MM.1S (cell line): ENCODE results near the gene CDH20.

Experiments
- CTCF ChIP-seq: fragments of 300-600 bp; sonication (generic); IDR thresholded peaks from 2 replicates; pipeline ENCODE4 v1.5.1; 2016; ENCODE audit warnings: antibody characterized with exemption, low read length, mixed read lengths
- EZH2 ChIP-seq: fragments of 300-600 bp; sonication (generic); optimal IDR thresholded peaks from 2 replicates; pipeline ENCODE3; 2017; ENCODE audit warnings: low read depth, mild to moderate bottlenecking, antibody characterized with exemption, low read length, mixed read lengths
- EZH2phosphoT487 ChIP-seq: fragments of 300-600 bp; sonication (generic); IDR thresholded peaks from 2 replicates; pipeline ENCODE4 v1.6.1; 2018; ENCODE audit warnings: antibody characterized with exemption, low read length

GRCh38 chr18:61285777-61286176 is 47.5 kb upstream of the CDH20 start:
- TF ChIP-seq CTCF (no peak), EZH2 (no peak), EZH2phosphoT487 (no peak)
